Eye (tissue), 1 donor: ENCODE data around the gene FFAR2.

Source experiments
- DNase-seq: peaks from one replicate; pipeline ENCODE4 v3.0.0-alpha.2; 2015

Gene FFAR2

DNA sequence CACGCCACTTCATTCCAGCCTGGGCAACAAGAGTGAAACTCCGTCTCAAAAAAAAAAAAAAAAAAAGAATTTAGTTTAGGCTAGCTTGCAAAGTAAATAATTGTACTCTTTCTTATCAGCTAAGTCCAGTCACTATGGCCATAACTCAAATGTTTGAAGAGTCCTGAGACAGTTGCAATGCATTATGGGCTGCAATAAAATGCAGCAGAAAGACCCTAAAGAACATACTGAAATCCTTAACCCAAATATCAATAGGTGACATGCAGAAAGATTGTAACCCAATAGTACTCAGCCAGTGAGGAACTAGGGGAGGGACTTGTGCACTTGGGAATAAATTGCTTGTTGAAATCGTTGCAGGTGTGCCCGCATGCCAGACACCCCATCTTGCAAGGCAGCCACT lies 20.9 kb upstream of the FFAR2 start:
- no peak for DNase-seq

DNA sequence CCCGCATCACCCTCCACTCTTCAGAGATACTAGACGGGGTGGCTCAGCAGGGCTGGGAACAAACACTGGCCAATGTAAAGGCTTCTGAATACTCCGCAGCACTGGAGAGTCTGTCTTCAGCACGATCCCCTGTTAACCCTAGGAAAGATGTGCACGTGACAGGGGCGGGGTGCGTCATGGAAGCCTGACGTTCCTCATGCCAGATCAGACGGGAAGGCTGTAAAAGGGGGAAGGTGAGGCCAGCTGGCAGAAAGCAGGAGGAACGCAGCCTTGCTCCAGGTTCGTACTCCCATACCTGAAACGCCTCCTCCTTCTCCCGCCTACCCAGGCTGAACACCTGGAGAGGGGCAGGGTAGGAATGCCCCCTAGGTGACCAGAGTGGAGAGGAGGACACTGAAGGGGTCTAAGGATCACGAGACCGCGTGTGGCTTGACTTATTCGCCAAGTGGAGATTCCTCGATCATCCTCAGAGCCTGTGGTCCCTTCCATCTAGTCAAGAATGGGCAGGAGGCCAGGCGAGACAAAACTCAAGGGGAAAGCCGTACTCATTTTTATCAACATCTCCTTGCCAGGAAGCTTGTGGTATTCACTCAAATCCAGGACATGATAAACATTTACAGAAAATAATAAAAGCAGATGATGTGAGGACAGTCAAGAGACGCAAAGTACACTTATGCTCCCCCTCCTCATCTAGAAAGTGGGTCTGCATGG lies 18.2 kb upstream of the FFAR2 start:
- DNase-seq: no peak

DNA sequence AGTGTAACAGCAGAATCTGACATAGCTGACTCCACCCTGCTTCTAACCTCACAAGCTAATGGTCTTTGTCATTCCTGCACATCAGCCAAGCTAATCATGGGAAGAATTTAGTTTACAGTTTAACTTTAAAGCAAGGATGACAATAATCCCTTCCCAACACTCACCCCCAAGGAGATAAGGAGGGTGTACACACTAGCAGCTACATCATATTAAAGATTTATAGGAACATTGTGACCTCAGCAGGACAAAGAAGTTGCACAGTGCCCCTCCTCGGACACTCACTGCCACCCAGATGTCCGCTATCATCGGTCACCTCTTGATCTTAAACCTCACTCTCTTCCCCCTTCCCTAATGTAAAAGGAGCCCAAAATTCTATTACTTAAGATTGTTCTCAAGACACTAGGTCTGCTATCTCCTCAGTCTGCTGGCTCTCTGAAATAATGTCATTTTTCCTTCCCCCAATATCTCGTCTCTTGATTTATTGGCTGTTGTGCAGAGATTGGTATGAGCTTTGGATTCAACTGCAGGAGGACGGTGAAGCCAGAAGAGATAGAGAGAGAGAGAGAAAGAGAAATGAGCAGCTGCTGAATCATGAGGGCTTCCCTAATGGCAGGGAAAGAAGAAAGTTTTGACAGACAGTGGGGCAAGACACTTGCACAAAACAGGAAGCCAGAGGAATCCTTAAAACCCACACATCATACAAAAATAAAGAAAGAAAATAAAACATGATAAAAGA lies 17.5 kb upstream of the FFAR2 start:
- no peak for DNase-seq

DNA sequence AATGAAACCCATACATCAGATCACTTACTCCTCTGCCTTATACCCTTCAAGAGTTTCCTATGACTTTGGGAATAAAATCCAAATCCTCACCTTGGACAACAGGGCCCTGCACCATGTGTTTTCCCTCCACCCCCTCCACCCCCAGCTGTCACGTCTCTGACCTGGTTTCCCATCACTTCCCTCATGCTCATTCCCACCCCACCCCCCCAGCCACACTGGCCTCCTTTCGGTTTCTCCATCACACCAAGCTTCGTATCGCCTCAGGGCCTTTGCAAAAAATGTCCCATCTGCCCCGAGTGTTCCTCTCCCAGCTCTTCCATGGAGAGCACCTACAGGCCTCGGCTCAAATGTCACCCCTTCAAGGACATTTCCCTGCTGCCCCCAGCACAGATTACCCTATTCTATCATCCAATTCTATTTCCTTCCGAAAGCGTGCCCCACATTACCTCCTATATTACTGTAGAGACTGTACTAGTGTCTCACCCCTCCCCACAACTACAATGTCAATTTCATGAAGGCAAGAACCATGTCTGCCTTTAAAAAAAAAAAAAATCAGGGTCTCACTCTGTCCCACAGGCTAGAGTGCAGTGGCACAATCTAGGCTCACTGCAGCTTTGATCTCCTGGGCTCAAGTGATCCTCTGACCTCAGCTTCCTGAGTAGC lies 16.8 kb upstream of the FFAR2 start:
- DNase-seq: no peak

DNA sequence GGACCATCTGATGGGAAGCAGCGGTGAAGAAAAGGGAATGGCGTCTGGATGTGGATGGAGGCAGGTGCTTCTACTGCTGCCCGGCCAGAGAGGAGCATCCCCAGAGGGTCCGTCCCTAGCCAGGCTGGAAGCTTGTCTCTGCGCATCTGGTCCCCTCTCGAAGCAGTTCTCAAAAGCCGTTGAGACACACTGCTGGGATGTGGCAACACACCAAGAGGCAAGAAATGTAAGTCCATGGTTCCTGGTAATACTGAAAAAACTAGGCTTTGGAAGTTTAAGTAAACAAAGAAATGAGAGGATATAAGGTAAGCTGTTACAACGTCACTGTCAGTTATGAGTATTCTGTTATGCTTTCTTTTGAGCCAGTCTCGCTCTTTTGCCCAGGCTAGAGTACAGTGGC lies 15.1 kb upstream of the FFAR2 start:
- no peak for DNase-seq

DNA sequence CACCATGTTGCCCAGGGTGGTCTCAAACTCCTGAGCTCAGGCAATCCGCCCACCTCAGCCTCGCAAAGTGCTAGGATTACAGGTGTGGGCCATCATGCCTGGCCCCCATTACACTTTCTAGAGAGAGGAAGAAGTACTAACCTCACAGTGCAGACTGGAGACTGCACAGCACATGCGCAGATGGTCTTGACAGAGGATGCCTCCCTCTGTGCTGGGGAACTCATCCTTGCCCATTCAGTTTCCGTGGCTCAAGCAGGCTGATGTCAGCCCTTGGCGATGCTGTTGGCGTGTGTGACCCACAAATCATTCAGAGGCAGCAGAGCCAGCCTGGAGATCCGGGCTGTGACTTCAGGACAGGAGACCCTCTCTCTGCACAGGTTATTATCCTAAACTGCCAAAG lies 14.6 kb upstream of the FFAR2 start:
- no peak for DNase-seq

DNA sequence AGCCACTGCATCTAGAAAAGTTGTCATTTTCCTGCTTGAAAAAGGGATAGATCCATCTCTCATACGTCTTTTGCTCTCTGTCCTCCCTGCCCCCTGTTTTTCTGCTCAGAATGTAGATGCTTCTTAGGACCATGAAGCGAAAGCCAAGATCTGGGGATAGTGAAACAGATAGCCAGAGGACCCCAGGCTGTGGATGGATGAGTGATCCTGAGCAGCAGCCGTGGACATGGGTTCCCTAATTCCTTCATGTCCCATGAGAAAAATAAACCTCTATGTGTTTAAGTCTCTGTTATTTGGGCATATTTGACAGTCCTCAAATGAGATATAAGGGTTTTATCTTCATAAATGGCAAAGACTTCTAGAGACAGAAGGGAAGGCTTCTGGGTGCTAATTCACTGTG lies 12.2 kb upstream of the FFAR2 start:
- DNase-seq: no peak

DNA sequence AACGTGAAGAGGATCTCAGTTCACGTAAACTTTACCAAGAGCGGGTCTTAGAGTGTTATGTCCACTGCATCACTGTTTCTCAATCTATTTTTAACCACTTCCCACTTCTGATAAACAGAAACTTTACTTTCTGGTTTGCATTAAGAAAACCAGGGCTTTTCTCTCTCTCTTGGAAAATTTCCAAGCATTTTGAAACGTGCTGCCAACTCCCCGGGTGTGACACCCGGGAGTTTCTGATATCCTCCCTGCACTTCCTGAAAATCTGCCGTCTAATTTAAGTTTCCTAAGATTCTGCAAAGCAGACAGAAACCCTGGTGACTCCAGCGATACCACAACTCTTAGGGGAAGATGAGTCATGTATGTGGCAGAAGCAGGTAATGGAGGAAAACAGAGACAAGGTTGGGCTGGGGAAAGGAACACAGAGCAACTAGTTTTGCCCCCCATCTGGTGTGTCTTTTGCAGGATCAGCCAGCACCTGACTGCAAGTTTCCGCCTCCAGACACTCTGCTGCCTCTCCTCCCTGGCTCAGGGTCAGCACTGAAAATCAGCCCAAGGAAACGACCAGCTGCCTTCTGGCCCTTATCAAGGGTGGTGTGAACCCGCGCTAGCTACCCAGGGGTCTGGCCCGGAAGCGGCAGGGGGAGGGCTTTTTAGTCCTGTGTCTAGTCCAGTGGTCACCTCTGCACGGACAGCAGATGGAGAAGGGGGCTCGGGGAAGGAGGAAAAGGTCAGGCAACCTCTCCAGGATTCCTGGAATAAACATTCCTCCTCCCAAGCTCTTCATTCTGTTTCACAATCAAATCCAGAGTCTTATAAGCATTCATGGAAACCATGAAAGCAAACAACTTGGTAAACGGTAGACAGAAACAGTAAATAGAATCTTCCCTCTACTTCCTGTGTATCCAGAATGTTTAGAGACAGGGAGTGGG lies 11.3 kb upstream of the FFAR2 start:
- DNase-seq: peak; percentile 63

DNA sequence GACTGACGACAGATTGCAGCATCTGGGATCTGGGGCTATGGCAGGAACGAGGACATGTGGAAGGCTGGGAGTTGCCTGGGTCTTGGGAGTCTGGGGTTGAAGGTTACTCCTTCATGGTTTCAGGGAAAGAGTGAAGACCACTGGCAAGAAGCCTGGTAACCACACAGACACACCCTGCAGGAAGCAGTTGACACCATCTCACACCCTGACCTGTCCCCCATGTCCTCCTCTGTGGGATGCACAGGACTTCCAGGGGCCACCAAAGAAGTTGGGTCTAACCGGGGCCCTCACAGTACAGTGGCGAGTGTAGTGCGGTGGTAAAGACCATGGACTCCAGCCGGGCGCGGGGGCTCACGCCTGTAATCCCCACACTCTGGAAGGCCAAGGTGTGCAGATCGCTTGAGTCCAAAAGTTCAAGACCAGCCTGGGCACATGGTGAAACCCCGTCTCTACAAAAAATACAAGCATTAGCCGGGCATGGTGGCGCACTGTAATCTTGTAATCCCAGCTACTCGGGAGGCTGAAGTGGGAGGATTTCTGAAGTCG lies 10.6 kb upstream of the FFAR2 start:
- no peak for DNase-seq

DNA sequence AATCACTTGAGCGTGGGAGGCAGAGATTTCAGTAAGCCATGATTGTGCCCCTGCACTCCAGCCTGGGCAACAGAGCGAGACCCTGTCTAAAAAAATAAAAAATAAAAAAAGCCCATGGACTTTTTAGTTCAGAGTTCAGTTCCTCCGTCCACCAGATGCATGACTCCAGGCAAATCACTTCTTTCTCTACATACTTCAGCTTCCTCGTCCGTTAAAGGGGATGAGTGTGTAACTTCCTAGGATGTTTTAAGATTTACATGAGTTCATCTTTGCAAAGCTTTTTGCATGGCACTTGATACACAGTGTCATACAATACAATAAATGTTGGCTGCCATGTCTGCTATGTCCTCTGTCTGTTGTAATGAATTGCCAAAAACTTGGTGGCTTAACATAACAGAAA lies 10.0 kb upstream of the FFAR2 start:
- no peak for DNase-seq

DNA sequence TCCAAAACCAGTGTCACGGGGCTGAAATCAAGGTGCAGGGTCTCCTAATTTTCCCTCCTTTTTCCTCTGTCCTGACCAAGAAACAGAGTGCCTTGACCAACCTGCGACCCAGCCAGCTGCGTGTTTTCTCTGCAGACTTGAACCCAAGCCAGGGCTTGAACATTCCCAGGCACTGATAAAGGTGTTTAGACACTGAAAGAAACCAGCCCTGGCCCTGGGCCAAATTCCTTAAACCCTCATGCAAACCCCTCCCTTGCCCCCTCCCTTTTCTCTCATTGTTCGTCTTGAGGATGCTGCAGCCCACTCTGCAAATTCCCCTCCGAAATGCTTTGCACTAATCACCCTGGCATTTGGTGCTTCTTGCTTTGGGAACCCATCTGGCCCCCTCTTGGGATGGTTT lies 9.5 kb upstream of the FFAR2 start:
- DNase-seq: no peak

DNA sequence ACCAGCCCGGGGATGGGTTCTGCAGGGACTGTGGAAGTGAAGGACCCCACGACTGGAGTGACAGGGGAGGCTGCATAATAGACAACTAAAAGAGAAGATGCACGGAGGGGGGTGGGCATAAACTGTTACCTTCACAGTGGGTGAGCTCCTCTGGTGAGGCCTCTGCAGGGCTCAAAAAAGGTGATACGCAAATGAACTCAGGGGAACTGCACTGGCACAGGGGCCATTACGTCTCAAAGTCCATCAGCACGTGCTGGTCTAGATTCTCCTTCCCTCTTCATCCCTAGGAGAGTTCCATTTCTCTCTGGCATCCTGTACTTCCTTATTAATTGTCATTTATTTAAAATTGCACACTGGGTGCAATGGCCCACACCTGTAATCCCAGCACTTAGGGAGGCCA lies 8.1 kb upstream of the FFAR2 start:
- DNase-seq: no peak

DNA sequence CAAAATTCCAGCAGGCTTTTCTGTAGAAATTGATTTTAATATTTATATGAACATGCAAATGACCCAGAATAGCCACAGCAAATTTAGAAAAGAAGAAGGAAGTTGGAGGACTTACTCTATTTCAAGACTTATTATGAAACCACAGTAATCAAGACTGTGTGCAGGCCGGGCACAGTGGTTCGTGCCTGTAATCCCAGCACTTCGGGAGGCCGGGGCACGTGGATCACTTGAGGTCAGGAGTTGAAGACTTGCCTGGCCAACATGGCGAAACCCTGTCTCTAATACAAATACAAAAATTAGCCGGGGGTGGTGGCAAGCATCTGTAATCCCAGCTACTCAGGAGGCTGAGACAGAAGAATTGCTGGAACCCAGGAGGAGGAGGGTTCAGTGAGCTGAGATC lies 6.0 kb upstream of the FFAR2 start:
- no peak for DNase-seq

DNA sequence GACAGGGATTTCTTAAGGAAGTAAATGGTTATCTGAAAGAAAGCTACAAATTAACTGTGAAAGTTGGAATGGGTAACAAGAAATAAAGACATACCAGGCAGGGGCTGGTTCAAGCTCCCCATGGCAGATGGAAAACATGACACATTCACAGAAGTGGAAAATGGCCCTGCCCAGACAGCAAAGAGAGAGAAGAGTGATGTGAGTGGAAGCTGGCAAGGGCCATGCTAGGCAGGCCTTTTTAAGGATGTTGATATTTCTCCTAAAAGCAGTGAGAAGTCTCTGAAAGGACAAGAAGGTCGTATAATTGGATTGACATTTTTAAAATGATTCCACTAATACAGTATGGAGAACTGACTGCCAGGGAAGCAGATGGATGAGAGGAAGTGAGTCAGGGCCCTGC lies 3.3 kb upstream of the FFAR2 start:
- DNase-seq: no peak

DNA sequence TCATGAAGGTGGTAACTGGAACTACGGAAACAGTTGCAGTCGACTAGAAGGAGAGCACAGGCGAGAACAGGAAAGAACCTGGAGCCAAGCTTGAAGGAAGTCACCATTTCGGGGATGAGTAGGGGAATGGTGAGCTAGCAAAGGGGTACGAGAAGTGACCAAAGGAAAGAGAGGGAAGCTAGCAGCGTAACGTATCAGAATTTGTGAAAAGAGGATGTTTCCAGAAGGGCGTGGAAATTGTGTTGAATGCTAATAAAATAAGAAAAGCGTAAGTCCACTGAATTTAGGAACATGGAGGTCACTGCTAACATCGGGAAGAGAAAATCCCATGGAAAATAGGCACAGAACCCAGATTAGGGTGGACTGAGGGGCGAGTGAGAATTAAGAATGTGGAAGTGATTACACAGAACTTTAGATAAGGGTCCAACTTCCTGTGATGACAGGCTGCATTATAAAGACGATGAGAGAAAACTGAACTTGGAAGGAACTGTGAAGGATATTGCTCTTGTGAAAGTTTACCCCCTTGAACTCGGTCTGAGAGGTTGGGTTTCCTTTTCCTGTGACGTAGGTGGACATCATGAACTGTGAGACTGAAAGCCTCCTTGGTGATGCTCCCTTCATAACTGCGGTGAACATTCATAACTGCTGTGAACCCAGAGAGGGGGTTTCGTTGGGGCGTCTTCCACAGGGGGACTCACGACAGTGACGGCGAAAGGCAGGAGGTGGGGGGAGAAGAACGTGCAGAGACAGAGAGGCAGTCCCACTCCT lies 2.0 kb upstream of the FFAR2 start:
- DNase-seq: no peak

DNA sequence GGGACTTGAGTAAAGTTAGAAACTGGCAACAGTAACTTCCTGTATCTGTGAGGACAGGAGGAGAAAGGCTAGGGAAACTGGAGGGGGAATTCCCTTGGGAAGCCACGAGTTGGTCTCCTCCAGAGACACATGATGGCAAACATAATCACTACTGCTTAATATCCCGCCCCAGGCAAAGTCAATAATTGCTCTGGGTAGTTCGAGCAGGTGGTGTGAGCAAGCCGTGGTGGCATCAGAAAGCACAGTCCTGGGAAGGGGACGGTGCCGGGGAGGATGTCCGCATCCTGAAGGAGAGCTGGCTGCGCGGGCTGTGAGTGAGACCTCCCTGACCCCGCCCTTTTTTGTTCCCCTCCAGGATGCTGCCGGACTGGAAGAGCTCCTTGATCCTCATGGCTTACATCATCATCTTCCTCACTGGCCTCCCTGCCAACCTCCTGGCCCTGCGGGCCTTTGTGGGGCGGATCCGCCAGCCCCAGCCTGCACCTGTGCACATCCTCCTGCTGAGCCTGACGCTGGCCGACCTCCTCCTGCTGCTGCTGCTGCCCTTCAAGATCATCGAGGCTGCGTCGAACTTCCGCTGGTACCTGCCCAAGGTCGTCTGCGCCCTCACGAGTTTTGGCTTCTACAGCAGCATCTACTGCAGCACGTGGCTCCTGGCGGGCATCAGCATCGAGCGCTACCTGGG lies 1.4 kb downstream of the FFAR2 start:
- DNase-seq: peak; percentile 40

DNA sequence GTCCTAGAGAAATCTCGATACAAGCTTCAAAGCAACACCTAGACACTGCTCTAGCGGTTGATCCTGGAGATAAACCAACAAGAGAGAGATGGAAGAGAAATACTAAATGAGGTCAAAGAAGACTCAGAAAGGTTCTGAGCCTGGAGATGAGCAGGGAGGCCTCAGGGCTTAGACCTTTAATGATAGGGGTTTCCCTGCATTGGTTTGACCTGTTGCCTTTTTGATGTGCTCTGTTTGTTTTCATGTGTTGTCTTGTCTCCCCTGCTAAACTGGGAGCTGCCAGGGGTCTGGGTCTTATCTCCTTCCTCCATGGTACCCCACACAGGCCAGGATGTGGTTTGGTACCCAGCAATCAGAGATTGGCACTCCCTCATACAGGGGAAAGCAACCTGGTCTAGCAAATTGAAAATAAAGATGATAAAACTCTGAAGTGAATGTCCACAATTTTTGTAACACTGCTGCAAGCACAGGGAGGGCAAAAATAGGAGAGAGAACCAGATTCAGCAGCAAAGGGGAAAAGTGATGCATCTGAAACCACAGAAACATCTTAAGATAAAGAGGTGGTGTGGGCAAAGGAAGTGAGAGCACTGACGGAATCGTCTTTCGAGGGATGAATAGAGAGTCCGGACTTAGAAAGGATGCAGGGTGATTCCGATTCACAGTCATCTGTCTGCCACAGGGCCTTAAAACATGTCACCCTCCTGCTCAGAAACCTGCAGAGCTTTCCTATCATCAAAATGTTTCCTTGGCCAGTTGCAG lies 3.5 kb downstream of the FFAR2 start:
- no peak for DNase-seq

DNA sequence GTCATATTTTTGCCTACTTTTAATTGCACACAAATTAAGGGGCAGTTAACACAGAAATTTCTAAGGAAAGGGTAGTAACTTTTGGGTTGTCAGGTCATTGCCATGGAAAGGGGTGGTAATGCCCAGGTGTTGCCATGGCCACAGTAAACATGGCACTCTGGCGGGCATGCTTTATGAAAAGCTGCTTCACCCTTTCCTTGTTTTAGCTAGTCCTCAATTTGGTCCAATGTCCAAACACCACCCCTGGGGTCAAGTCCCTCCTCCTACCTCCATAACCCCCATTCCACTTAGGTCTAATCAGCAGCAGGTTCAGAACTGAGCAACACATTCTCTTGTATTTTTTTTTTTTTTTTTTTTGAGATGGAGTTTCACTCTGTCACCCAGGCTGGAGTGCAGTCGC lies 6.6 kb downstream of the FFAR2 start:
- no peak for DNase-seq

DNA sequence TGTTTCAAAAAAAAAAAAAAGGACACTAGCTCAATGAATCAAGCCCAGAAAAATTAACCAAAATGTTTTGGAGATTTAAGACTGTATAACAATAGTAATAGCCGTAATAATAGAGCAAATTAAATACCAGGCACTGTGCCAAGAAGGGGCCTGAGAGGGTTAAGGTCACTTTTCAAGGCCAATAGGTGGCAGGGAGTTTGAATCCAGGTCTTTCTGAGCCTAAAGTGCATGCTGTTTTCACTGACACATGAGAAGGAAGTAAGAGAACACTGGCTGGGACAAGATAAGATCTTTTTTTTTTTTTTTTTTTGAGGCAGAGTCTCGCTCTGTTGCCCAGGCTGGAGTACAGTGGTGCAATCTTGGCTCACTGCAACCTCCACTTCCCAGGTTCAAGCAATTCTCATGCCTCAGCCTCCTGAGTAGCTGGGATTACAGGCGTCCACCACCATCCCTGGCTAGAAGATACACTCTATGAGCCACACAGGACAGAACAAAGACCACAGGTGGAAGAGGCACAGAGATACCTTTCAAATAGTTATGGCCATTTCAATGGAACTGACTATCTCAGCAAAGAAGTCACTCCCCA lies 7.7 kb downstream of the FFAR2 start:
- no peak for DNase-seq

DNA sequence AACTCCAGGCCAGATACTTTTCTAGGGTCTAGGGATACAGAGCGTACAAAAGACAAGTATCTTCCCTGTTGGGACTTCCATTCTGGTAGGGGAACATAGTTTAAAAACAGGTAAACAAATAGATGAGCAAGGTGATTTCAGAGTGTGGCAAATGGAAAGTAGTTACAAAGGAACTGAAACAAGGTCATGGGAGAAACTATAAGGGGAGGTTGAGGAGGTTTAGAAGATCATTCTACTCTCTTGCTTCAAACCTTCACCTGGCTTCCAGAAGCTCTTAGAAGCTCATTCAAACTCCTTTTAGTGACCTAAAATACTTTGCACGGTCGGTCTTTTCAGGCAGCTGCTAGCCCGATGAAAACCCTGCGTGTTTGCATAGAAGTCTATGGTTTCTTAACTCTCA lies 9.1 kb downstream of the FFAR2 start:
- no peak for DNase-seq
